Peyer's patch (tissue), 4 donors: ENCODE data around the gene TBC1D13.

ENCODE experiments used
- CTCF ChIP-seq, 6 experiments: fragments of 450-650 bp in 4 of 6; fragments of 200-600 bp in 2 of 6; sonication (generic) in 1 of 6; IDR thresholded peaks; one replicate each; pipeline ENCODE4 v1.5.1; 2017 to 2019; ENCODE audit warnings: antibody characterized with exemption in 6 of 6, mild to moderate bottlenecking in 3 of 6, moderate library complexity in 1 of 6
- POLR2A ChIP-seq, 2 donors: fragments of 450-650 bp; IDR thresholded peaks; one replicate each; pipeline ENCODE4 v1.5.1; 2017; ENCODE audit warnings: antibody characterized with exemption in 2 of 2, mild to moderate bottlenecking in 2 of 2, moderate library complexity in 2 of 2

DNA sequence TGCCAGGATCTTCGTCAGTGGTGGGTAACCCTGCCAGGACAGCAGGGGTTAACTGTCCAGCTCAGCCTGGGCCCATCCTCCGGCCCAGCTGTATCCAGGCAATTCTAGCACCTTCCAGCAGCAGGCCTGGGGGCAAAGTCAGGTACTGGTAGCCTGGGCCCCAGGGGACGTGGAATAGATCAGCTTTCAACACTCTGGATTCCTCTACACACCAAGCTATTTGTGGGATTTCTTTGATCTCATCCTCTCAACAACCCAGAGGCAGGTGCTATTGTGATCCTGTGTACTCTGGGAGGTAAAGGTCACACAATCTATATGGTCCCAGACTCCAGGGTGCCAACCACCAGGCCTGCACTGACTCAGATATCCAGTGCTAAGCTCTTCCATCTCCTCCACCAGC lies 51.3 kb downstream of the TBC1D13 start:
- TF ChIP-seq CTCF (IDR thresholded peaks at IDR 0.05) (no peak), POLR2A (IDR thresholded peaks at IDR 0.05) (no peak)
